ENCODE results near the gene RPTOR. TPM values are rescaled to one million over a fixed set of nuclear protein-coding genes. Genes with fewer than 3 reads are reported as not detected.
"Not testable (repeated sequence)": the region's sequence is repeated elsewhere in the genome, so short reads cannot be mapped to it uniquely, and the experiment has no call there.

The RPTOR gene
- total RNA-seq, 1 donor from 2014 or later = 40.9 TPM

DNA sequence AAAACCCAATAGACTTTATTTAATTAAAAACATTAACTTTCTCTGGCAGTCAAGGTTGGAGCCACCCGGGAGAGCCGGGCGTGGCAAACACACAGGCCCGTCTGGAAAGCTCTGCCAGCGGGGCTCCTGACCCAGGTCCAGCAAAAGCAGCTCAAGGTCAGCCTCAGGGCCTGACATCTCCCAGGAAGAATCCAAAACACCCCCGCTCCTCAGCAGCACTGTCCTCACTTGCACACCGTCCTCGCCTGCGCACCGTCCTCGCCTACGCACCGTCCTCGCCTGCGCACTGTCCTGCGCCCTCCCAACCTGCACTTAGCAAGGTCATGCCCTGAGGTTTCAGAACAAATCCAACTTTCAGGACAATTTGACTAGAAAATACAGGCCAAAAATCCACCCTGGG, 31.4 kb upstream of the RPTOR start:
- DNase-seq = no peak

GRCh38 chr17:80513892-80514291, 30.7 kb upstream of the RPTOR start:
- DNase-seq = no peak

- DNase-seq = no peak
These were observed 28.3 kb upstream of the RPTOR start for GRCh38 chr17:80516171-80516932.

DNA sequence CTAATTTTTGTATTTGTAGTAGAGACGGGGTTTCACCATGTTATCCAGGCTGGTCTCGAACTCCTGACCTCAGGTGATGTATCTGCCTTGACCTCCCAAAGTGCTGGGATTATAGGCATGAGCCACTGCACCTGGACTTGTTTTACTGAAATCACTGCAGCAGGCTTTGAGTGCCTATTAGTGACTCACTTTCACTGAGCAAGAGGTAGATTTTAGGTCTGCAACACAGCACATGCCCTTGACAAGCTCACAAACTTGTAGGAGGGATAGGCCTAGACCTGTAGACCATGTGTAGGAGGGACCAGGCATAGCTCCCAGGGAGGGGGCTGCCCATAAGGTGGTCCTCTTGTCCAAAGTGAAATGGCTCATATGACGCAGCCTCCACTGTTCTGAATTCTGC, 27.0 kb upstream of the RPTOR start:
- no peak for DNase-seq

- DNase-seq = no peak
These were observed 26.2 kb upstream of the RPTOR start for GRCh38 chr17:80518392-80518791.

DNA sequence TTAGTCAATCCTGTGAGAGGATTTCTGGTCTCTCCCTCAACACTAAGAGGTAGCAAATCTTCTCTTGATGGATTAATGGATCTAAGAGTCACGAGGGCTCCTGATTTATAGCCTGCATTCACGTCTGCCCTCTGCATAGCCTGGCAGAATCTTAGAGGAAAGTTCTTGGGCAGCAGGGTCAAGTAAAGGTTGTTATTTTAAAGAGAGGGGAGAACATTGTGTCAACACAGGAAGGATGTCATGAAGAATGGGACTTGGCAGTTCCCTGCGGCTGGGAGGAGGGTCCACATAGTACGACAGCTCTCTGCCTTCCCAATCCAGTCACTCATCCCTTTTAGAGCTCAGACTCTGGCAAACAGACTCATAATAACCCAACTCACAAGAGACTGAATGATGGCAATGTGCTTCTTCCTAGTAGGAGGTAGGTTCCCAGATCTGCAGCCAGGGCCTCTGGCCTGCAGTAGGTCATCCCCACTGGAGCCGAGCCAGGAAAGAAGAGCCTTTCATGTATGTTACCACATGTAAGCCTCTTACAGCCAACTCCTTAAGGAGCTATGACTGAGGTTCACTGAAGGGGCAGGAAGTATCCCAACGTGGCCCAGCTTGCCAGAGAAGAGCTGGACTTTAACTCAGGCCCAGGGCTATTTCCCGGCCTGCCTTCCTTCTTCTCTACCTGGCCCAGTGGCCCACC, 25.4 kb upstream of the RPTOR start:
- no peak for DNase-seq

DNA sequence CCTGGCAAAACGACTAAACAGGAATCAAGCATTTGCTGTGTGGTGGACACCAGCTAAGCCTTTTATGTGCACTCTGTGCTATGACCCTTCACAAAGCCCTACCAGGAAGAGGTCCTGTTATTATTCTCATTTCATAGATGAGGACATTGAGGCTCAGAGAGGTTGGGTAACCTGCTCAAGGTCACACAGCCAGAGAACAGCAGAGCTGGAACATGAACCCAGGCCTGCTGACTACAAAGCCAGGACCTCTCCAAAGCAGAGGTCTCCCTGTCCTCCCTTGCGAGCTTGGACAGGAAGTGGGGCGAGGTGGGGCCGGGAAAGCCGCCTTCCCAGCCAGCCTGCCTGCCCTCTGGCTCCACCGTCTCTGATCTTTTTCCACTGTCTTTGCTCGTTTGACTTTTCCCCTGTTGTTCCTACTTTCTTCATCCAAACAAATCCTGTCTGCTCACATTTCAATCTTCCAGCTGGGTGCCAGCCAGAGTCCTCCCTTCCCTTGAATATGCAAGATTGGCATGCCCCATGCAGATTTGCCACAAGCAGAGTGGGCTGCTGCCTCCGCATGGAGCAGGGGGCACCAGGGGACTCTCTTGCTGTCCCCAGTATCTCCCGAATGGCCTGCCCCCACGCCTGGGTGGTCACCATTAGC, 23.7 kb upstream of the RPTOR start:
- no peak for DNase-seq

GRCh38 chr17:80523054-80523744, 21.4 kb upstream of the RPTOR start:
- DNase-seq = no peak

DNA sequence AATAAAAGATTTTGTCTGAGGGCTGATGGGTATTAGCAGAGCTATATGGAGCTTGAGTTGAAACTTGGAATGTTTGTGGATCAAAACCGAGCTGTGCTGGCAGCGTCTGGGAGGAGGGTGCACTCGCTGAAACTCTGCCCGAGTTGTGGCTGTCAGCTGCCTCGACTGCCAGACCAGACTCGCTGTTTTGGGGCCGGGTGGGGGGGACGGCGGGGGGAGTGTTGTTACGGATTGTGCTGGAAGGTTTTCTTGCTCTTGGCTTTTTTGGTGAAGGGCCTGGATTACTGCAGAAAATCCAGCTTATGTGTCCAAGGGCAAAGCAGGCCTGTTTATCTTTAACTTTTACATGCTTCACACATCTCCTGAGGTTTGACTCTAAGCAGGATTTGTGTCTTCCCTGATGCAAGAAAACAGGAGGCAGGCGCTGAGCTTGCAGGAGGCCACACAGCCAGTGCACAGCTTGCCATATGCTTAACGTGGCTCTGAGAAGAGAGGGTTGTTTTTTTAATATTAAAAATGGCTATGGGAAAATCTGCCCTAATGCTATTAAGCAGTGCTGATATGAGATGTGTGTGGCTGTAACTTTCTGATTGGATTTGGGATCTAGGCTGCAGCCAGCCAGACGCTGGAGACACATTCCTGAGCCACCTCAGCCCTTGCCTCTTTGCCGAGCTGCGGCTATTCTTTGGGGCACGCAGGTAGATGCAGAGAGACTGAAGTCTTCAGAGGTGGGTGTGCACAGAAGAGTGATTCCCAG, 20.5 kb upstream of the RPTOR start:
- DNase-seq = peak; percentile 32

DNA sequence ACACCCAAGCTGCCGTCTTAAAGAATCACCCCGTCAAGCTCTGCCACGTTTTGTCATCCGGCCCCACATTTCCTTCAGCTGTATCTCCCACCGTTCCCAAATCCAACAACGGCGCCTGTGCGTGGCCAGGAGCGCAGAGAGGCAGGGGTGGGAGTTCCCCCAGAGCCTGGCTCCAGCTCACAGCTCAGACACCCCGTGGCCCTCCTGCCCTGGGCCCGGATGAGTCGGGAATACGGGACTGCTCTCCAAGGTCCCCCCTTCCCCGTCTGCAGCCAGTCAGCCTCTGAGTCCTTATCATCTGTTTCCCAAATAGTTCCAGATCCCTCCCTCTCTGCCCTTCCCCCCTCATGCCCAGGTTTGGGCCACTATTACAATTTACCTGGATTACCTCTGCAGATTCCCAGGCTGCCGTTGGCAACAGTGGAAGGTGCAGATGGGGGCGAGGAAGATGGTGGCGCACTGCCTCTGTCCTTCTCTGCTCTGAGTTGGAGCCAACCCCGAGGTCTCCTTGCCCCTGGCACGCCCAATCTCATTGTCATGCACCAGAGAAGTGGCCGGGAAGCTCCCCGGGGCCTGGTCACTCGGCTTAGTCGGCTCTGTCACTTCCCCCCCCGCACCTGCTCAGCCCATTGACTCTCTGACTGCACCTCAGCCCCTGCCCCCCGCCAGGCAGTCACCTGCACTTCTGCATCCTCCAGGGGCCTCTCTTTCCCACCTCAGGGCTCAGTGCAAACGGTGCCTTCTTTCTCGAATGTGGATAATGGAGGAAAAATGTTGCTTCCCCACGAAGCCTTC, 18.3 kb upstream of the RPTOR start:
- DNase-seq = no peak

DNA sequence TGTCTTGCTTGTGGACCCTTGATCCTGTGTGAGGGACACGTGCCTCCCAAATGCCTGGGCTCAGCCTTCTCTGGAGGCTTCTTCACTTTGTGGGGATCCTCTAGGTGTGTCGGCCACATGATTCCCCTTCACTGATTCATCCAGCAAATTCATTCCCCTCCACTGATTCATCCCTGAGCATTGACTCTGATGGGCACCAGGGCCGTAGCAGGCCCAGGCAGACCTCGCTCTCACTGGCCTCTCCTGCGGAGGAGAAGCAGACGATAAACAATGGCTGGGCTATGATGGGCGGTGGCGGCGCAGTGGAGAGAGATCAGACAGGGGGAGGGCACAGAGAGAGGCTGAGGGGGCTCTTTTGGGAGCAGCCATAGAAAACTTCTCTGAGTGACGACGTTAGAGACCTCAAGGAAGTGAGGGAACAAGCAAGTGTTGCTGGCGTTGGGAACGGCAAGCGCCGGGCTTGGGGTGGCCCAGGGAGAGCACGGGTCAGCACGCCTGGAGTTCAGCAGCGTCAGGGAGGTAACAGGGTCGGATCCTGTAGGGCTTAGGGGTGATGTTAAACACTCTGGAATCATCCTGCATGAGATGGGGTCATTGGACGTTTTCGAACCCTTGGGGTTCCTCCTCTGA, 17.5 kb upstream of the RPTOR start:
- DNase-seq = no peak

DNA sequence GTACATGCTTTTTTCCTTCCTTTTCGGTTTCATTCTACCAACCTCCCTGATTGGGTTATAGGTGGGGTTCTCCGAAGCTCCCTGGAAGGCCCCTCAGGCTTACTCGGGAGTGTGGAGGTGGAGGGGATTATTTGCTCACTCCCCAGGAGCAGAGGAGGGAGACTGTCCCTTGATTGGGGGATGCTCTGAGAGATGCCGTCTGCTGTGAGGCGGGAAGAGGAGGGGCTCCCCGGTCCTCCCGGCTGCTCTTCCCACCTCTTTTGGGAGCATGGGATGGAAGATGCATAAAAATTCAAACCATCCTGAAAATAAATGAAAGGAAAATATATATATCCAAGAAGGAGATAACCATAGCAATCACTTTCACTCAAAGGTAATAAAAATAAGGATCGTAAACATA, 16.1 kb upstream of the RPTOR start:
- peak; percentile 10 for DNase-seq

DNA sequence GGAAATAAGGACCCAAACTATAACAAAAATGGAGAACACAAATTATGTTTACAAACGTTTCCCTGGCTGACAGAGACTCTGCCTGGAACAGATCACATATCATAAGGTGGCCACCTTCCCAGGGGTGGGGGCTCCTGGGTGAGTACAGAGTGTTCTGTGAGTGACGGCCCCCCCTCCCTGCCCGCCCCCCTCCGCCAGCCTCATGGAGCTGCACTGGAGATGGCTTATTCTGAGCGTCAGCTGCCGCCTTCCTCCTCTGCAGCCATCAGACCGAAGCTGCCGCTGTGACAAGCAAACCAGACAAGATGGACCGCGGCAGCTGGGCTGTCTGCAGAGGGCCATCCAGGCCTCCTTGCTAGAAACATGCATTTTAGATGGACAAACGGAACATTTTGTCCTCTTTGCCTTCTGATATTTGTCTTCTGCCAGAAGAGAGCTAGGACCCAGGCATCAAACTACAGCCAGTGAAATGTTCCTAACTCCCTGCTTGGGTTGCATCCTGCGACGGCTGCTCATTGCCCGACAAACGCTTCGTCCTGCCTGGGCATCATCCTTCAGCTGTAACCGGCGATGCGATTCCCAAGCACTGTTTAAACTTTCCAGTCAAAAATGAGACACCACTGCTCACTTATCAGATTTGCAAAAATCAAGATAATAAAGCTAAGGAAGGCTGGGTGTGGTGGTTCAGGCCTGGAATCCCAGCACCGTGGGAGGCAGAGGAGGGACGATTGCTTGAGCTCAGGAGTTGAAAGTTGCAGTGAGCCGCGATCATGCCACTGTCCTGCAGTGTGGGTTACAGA, 15.3 kb upstream of the RPTOR start:
- DNase-seq = peak; percentile 85

- DNase-seq = no peak
These were observed 14.7 kb upstream of the RPTOR start for GRCh38 chr17:80529904-80530292.

DNA sequence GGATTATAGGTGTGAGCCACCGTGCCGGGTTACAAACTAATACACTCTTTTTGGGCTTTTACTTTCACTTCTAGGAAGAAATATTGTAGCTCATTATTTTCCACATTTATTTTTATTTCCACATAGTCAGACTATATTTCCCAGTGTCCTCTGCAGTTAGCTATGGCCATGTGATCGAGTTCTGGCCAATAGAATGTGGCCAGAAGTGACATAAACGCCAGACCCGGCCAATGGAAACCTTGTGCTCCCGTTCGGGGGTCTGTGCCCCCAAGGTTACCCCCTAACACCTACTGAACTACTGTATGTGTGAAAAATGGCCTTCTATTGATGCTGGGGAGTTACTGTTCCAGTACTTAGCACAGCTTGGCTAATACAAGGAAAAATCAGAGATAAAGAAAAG, 13.2 kb upstream of the RPTOR start:
- no peak for DNase-seq

DNA sequence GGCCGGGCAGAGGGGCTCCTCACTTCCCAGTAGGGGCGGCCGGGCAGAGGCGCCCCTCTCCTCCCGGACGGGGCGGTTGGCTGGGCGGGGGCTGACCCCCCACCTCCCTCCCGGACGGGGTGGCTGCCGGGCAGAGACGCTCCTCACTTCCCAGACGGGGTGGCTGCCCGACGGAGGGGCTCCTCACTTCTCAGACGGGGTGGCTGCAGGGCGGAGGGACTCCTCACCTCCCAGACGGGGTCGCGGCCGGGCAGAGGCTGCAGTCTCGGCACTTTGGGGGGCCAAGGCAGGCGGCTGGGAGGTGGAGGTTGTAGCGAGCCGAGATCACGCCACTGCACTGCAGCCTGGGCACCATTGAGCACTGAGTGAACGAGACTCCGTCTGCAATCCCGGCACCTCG, 7.3 kb upstream of the RPTOR start:
- DNase-seq = not testable (repeated sequence)

- DNase-seq = no peak
These were observed 6.2 kb upstream of the RPTOR start for GRCh38 chr17:80538484-80538883.

GRCh38 chr17:80539022-80539641, 5.5 kb upstream of the RPTOR start:
- DNase-seq = no peak

GRCh38 chr17:80545499-80545826, 825 bp downstream of the RPTOR start:
- DNase-seq = no peak

DNA sequence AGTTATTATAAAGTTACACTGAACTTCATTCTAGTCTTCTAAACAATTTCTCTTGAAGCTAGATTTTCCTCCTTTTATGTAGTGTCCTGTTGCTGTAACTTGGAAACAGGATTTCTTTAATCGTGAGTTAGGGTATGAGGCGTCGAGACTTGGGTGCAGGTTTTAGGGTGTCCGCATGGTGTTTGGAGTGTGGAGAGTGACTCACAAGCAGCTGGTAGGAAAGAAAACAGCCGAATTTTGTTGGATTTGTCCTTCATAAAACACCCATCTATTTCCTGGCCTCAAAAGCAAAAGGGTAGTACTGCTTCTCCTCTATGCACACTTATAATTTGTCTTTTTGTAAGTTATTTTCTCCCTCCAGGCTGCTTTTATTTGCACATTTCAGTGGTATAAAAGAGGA, 1.6 kb downstream of the RPTOR start:
- DNase-seq = no peak
